SW480 (cell line): ENCODE data around the gene MSS51.
A peak's percentile ranks its signal among the peaks of the same experiment; 100 is the strongest.
"Not testable (repeated sequence)": the region's sequence is repeated elsewhere in the genome, so short reads cannot be mapped to it uniquely, and the experiment has no call there.

ENCODE experiments used
- DNase-seq: peaks from one replicate; pipeline ENCODE4 v3.0.0-alpha.2; 2016; ENCODE audit warnings: low spot score

Gene MSS51

DNA sequence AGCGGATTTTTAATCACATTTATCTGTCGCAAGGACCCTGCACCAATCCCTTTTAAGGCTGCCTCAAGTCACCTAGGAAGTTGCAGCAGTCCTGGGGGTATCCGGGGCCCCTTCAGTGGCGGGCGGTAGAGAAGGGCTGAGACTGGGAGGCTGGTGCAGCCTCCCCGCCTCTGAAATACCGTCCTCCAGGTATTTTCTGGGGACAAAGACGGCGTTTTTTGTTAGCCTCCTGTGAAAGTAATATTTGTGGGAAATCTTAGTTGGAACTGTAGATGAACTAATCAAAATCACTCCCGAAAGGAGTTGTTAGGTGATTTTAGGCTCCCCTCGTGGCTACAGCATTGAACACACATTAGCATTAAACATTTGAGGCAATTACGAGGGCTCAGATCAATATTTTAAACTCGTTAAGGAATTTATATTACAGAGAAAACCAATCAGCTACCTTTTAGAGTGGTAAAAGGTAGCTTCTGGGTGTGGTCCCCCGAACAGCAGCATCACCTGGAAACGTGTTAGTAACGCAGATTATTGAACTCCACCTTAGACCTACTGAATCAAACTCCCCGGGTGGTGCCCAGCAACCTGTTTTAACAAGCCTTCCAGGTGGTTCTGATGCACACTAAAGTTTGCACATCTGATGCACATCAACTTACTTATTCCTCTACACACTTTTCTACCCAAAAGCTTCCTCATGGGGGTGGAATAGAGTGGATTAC is 19.0 kb downstream of the MSS51 start:
- peak; percentile 16 for DNase-seq

DNA sequence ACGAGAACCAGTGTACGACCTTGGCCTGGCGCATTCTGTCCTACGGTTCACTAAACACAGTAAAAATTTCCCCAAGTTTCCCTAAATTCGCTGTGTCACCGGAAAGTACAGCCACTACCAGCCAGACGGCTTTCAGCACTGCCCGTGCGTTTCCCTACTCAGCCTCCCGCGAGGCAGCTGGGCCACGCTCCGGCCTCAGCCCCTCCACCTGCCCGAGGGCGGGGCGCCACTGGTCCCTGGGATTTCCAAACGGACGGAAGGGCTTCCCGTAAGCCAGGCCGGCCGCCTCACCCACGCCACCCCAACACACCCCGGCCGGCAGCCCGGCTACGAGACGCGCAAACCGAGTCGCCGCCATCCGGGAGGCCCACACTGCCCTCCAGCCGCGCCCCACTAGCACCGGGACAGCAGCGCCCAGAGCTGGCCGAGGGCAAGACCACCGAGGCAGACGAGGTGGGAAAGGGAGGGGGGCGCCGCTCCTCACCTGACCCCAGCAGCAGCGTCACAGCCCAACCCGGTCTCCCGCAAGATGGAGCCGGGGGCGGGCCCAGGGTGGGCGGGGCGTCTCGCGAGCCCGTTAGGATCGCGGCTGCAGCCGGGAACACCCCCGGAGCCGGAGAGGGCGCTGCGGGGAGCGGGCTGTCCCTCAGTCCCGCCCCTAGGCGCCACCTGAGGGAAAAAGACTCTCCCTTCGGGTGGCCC is 19.7 kb downstream of the MSS51 start, which contains the start of gene ANXA7:
ANXA7 (minus strand) TSS at position 531 of the 702 bp plus-strand sequence. CDS start 13,202 bp downstream, outside the sequence.
- DNase-seq: peak; percentile 83

DNA sequence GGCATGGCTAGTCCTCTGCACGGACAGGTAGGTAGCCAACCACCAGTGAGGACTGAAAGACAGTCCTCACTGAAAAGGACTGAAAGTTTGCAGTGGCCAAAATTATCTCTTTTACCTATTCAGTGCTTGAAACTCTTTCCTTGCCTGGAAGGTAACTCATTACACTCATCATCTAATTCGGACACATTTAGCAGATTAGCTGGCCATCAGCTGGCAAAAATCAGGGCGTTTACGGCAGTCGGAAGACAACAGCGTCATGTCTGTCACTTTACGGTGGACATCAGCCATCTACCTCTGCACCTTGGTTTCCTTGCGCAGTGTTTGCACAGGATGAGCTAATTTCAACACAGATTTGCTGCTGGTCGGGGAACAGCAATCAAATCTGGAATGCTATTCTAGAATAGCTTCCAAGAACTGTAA is 20.2 kb downstream of the MSS51 start:
- peak; percentile 58 for DNase-seq

DNA sequence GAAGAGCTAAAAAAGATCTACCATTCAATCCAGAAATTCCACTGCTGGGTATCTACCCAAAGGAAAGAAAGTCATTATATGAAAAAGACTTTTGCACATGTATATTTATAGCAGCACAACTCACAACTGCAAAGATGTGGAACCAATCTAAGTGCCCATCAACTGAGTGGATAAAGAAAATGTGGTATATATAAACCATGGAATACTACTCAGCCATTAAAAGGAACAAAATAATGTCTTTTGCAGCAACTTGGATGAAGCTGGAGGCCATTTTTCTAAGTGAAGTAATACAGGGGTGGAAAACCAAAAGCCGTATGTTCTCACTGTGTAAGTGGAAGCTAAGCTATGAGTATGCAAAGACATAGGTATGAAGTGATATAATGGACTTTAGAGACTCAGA is 22.5 kb downstream of the MSS51 start:
- no peak for DNase-seq

DNA sequence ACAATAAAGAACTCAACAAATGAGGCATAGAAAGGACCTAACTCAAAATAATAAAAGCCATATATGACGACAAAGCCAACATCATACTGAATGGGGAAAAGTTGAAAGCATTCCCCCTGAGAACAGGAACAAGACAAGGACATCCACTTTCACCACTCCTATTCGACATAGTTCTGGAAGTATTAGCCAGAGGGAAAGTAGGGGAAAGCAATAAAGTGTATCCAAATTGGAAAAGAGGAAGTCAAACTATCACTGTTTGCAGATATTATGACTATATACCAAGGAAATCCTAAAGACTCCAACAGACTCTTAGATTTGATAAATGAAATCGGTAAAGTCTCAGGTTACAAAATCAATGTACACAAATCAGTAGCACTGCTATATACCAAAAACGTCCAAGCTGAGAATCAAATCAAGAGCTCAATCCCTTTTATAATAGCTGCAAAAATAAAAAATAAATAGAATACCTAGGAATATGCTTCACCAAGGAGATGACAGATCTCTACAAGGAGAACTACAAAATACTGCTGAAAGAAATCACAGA is 24.3 kb downstream of the MSS51 start:
- no peak for DNase-seq

DNA sequence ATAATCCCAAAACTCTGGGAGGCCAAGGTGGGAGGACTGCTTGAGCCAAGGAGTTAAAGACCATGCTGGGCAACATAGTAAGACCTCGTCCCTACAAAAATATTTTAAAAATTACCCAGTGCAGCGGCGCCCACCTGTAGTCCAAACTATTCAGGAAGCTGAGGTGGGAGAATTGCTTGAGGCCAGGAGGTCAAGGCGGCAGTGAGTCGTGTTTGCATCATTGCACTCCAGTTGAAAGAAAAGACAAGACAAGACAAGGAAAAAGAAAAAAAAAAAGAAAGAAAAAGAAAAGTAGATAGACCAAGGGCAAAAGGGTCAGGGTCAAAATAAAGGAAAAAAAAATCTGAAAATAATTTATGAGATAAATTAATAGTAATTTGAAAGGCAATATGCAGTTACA is 25.3 kb downstream of the MSS51 start:
- DNase-seq: no peak

DNA sequence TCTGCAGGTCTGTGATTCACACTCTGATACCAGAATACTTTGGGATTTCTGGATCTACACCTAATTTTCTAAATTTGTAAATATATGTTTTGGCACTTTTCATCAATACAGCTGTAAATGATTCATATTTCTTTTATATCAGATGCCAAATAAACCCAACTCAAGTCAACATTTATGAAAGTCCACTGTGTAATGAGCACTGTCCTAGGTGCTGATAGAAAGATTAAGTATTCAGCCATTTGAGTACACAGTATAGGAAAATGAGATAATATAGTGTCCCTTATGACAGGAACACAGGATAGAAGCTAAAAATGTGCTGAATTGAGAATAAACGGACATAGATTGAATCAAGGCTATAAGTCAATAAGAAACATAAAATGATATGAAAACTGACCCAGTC is 25.9 kb downstream of the MSS51 start:
- no peak for DNase-seq

DNA sequence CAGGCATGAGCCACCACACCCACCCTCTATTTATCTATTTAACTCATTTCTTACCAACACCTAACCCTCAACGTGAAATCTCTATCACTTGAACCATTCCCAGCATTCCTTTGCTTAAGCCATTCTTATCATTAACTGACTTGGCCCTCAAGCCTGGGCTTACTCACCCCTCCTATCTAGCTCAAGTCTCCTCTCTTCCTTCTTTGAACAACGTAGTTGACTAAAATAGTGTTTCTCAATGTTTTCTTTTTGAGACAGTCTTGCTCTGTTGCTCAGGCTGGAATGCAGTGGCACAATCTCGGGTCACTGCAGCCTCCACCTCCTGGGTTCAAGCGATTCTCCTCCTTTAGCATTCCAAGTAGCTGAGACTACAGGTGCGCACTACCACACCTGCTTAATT is 26.5 kb downstream of the MSS51 start:
- no peak for DNase-seq

DNA sequence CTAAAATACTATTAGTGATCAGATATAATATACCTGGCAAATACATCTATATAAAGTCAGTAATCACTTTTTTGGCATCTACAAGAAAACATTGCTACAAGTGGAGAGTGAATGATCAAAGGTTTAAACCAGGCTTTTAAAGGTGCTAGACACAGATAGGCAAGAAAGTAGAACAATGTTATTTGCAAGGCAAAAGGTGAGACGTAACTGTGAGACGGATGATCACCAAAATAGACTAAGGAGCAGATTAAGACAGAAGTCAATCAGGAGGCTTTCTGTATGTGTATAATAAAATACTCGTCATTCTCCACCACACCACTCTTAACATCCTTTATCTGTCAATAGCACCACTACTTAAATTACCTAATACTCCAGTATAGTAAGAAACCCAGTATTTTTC is 27.8 kb downstream of the MSS51 start:
- no peak for DNase-seq

DNA sequence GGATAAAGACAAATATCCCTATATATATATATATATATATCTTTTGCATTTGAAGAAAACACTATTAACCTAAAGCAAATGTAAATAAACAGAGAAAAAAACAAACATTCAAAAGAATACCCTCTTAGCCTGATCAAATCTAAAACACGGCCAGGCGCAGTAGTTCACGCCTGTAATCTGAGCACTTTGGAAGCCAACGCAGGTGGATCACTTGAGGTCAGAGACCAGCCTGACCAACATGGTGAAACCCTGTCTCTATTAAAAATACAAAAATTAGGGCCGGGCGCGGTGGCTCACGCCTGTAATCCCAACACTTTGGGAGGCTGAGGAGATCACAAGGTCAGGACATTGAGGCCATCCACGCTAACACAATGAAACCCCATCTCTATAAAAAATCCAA is 28.7 kb downstream of the MSS51 start:
- no peak for DNase-seq

DNA sequence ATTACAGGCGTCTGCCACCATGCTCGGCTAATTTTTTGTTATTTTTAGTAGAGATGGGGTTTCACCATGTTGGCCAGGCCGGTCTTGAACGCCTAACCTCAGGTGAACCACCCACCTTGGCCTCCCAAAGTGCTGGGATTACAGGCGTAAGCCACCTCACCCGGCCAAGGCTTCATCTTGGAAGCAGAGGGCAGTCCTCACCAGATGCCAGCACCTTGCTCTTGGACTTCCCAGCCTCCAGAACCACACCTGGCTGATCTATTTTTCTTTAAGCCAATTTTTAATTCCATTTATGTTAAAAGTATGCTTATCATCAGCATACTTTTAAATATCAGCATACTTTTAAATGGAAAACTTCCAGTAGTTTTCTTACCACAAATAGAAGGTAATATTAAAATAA is 31.7 kb downstream of the MSS51 start:
- DNase-seq: no peak

DNA sequence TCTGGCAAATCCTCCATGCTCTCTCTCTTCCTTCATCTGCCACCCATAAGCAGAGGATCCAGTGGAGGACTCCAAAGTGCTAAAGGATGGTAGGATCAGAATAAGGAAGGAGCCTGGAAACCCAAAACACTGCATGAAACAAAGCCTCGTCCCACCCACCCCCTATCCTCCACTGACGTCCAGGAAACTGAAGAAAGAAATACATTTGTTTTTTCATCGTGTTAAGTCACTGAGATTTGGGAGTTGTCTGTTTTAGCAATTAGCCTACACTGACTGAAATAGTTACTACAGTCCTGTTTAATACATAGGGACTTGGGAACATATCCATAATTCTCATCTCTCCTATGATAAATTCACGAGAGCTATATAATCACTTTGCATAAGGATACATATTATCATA is 34.3 kb downstream of the MSS51 start:
- DNase-seq: no peak

DNA sequence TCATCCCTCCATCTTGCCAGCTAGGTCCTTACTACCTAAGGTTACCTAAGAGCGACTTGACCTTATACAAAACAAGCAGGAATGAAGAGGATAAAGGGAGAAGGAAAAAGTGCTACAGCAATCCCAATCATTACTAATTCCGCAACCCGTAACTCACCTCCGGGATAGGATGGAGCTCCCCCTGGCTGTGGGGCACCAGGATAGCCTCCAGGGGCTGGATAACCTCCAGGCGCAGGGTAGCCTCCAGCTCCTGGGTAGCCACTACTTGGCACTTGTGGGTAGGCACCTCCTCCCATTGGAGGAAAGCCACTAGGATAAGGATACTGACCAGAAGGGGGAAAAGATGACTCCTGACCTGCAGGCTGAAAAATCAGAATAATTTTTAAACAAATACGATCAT is 35.3 kb downstream of the MSS51 start:
- no peak for DNase-seq

DNA sequence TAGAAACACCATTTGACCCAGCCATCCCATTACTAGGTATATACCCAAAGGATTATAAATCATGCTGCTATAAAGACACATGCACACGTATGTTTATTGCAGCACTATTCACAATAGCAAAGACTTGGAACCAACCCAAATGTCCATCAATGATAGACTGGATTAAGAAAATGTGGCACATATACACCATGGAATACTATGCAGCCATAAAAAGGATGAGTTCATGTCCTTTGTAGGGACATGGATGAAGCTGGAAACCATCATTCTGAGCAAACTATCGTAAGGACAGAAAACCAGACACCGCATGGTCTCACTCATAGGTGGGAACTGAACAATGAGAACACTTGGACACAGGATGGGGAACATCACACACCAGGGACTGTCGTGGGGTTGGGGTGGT is 39.0 kb downstream of the MSS51 start:
- DNase-seq: not testable (repeated sequence)

DNA sequence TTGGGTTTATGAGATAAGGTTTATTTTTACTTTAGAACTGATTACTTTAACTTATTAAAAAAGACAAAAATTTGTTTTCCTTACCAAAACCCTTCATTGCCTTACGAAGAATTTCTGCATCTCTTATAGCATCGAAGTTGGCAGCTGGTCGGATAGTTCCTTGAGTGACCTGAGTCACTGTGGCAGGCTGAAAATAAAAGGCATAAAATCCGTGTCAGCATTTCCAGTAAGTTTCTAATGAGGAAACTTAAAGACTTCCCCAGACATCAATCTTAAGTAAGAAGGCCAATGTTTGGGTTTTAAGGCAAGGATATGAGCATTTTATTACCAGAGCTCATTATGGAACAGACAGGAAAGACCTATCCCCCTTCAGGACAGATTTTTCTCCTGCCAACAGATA is 45.1 kb downstream of the MSS51 start:
- no peak for DNase-seq

DNA sequence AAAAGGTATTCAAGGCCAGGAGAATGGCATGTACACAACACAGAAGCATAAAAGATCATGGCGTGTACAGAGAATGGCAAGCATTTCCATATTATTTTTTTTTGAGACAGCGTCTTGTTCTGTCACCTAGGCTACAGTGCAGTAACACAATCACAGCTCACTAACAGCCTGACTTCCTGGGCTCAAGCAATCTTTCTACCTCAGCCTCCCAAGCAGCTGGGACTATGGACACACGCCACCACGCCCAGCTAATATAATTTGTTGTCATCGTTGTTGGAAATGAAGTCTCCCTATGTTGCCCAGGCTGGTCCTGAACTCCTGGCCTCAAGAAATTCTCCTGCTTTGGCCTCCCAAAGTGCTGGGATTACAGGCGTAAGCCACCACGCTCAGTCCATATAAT is 46.8 kb downstream of the MSS51 start:
- DNase-seq: no peak

DNA sequence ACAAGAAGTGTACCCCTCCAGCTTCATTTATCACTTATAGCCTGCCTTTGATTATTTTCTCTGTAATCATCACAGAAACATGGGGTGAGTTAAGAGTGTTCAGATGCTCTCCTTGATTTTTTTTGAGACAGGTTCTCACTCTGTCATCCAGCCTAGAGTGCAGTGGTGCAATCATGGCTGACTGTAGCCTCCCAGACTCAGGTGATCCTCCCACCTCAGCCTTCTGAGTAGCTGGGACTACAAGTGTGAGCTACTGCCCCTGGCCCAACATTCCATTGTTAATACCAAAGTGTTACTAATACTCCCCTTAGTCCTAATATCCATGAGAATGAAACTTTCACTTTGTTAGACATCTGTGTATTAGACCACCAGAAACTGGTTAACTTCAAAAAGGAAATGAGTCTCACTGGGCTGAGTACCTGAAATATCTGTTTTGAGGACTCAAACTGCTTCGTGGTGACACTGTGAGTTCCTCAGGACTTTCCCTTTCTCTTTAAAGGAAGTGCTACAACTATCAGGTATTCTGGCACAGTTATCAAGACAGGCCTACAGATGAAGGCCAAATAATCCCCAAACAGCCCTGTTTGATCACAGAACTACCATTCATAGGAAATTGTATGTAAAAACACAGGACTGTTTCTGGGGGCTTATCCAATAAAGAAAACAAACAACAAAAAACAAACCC is 54.2 kb downstream of the MSS51 start:
- no peak for DNase-seq

DNA sequence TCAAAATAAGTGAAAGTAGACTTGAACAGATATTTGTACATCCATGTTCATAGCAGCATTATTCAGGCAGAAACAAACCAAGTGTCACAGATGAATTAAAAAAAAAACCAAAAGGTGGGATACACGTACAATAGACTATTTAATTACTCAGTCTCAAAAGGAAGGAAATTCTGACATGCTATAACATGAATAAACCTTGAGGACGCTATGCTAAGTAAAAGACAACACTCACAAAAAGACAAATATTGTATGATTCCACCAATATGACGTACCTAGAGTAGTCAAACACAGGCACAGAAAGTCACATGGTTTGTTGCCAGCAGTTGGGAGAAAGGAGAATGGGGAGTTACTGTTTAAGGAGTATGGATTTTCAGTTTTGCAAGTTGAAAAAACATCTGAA is 56.7 kb downstream of the MSS51 start:
- no peak for DNase-seq
